HepG2 (cell line): ENCODE results near the gene OR1F1. TPM values are rescaled to one million over a fixed set of nuclear protein-coding genes. Genes with fewer than 3 reads are reported as not detected.

Experiments used
- E2F5 ChIP-seq: sonication (generic); formaldehyde crosslinking; conservative IDR thresholded peaks from 2 replicates; pipeline ENCODE4 v1.4.0; 2020; ENCODE audit warnings: missing genetic modification reagents
- KDM3A ChIP-seq: IDR thresholded peaks from 2 replicates; pipeline ENCODE4 v1.6.1; 2018; ENCODE audit warnings: low read depth, missing compliant biosample characterization
- RFX5 ChIP-seq: IDR thresholded peaks from 2 replicates; pipeline ENCODE4 v1.6.1; 2011; ENCODE audit warnings: low read depth, low read length, improper control_type of control experiment
- SETDB1 ChIP-seq: sonication (generic); formaldehyde crosslinking; IDR thresholded peaks from 2 replicates; pipeline ENCODE4 v1.5.1; 2020; ENCODE audit warnings: missing genetic modification reagents, mild to moderate bottlenecking, borderline replicate concordance
- SRY ChIP-seq: sonication (generic); formaldehyde crosslinking; IDR thresholded peaks from 2 replicates; pipeline ENCODE4 v1.8.0; 2022; ENCODE audit warnings: mild to moderate bottlenecking, missing genetic modification reagents
- TRAFD1 ChIP-seq: sonication (generic); formaldehyde crosslinking; IDR thresholded peaks from 2 replicates; pipeline ENCODE4 v1.5.1; 2020; ENCODE audit warnings: missing genetic modification reagents, mild to moderate bottlenecking, borderline replicate concordance
- XRCC5 ChIP-seq: fragments of 200-400 bp; formaldehyde crosslinking; optimal IDR thresholded peaks from 2 replicates; pipeline ENCODE3; 2017; ENCODE audit warnings: mild to moderate bottlenecking, low read length
- ZNF264 ChIP-seq: sonication (generic); formaldehyde crosslinking; IDR thresholded peaks from 2 replicates; pipeline ENCODE4 v1.4.0; 2020; ENCODE audit warnings: missing genetic modification reagents
- ZNF280D ChIP-seq: sonication (generic); formaldehyde crosslinking; IDR thresholded peaks from 2 replicates; pipeline ENCODE4 v1.5.1; 2020; ENCODE audit warnings: mild to moderate bottlenecking, missing genetic modification reagents
- ZNF34 ChIP-seq: sonication (generic); formaldehyde crosslinking; IDR thresholded peaks from 2 replicates; pipeline ENCODE4 v1.4.0; 2020; ENCODE audit warnings: mild to moderate bottlenecking, missing genetic modification reagents, borderline replicate concordance
- ZNF7 ChIP-seq: IDR thresholded peaks from 2 replicates; pipeline ENCODE4 v1.6.1; 2016; ENCODE audit warnings: missing biosample characterization, missing genetic modification reagents
- ZSCAN9 ChIP-seq: IDR thresholded peaks from 2 replicates; pipeline ENCODE4 v1.6.1; 2016; ENCODE audit warnings: borderline replicate concordance
- polyA plus RNA-seq, 8 experiments: library from polyadenylated mRNA; depleted of rRNA in 3 of 8; stranded (reverse) in 7 of 8; unstranded in 1 of 8; fragments of >200 nt; fragmentation: Illumina TruSeq in 4 of 8; extraction: Trizol in 4 of 8; gene quantifications; 2 replicates each; pipeline versions ENCODE4 v1.2.1 to v1.2.3, GENCODE V29; 2011 to 2016; ENCODE audit warnings: low read depth in 4 of 8, missing spikeins in 1 of 8, mixed read lengths in 1 of 8; ENCODE audit not compliant: insufficient read depth in 1 of 8
- total RNA-seq, 5 experiments: library from RNA; depleted of rRNA; stranded (reverse); fragments of >200 nt; fragmentation: Illumina TruSeq; extraction: Trizol; gene quantifications; 2 replicates each; pipeline ENCODE4 v1.2.3, GENCODE V29; 2016; ENCODE audit warnings: low read depth in 1 of 5
- TF ChIP-seq, protein P1 (sequence below): sonication (generic); formaldehyde crosslinking; IDR thresholded peaks from 2 replicates; pipeline ENCODE4 v1.8.1; 2023; ENCODE audit warnings: mild to moderate bottlenecking, moderate library complexity, missing genetic modification reagents
- TF ChIP-seq, protein P2 (sequence below): sonication (generic); formaldehyde crosslinking; IDR thresholded peaks from 2 replicates; pipeline ENCODE4 v1.4.0; 2020; ENCODE audit warnings: missing genetic modification reagents
- TF ChIP-seq, protein P3 (sequence below): sonication (generic); formaldehyde crosslinking; IDR thresholded peaks from 2 replicates; pipeline ENCODE4 v1.8.0; 2022; ENCODE audit warnings: missing genetic modification reagents, mild to moderate bottlenecking, borderline replicate concordance
- TF ChIP-seq, protein P4 (sequence below): sonication (generic); formaldehyde crosslinking; IDR thresholded peaks from 2 replicates; pipeline ENCODE4 v1.9.0; 2022; ENCODE audit warnings: missing genetic modification reagents, mild to moderate bottlenecking, borderline replicate concordance

The OR1F1 gene
- total and polyA plus RNA-seq, 2 of the 13 experiments (the other 11 are each of a cell fraction or from before 2014, with no cell fraction given) = 0.90 TPM; not detected in 1

- TF ChIP-seq KDM3A (CRISPR knock-in tag) (0 out of 2 replicates have a peak, but pooled peaks have one; percentile 27), ZNF34 (CRISPR knock-in tag) (0 out of 2 replicates have a peak, but pooled peaks have one; percentile 34), ZNF264 (CRISPR knock-in tag) (no peak; the same call in 1 of the 2 replicates), SETDB1 (CRISPR knock-in tag) (no peak), RFX5 (no peak), ZNF280D (no peak), SRY (CRISPR knock-in tag) (no peak), XRCC5 (peak; percentile 46), TRAFD1 (CRISPR knock-in tag) (no peak), E2F5 (CRISPR knock-in tag) (0 out of 2 replicates have a peak, but pooled peaks have one; percentile 31), ZSCAN9 (CRISPR knock-in tag) (no peak), ZNF7 (no peak)
- TF ChIP-seq, protein P1, sequence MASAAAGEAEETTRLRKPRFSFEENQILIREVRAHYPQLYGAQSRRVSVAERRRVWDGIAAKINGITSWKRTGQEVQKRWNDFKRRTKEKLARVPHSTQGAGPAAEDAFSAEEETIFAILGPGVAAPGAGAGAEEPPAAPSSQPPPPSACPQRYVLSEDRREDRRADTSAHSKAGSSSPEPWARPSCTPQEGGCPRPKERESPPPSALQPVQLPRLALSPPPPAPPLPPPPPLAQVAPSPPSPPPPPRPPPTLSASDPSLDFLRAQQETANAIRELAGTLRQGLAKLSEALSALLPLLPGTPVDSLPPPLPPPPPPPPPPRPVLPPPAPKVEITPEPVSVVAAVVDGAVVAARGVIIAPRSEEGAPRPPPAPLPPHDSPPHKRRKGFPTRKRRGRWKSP (CRISPR knock-in tag) = 0 out of 2 replicates have a peak, but pooled peaks have one; percentile 39
- TF ChIP-seq, protein P2, sequence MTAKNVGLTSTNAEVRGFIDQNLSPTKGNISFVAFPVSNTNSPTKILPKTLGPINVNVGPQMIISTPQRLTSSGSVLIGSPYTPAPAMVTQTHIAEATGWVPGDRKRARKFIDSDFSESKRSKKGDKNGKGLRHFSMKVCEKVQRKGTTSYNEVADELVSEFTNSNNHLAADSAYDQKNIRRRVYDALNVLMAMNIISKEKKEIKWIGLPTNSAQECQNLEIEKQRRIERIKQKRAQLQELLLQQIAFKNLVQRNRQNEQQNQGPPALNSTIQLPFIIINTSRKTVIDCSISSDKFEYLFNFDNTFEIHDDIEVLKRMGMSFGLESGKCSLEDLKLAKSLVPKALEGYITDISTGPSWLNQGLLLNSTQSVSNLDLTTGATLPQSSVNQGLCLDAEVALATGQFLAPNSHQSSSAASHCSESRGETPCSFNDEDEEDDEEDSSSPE = peak; percentile 16; the same call in 1 of the 2 replicates
- TF ChIP-seq, protein P3, sequence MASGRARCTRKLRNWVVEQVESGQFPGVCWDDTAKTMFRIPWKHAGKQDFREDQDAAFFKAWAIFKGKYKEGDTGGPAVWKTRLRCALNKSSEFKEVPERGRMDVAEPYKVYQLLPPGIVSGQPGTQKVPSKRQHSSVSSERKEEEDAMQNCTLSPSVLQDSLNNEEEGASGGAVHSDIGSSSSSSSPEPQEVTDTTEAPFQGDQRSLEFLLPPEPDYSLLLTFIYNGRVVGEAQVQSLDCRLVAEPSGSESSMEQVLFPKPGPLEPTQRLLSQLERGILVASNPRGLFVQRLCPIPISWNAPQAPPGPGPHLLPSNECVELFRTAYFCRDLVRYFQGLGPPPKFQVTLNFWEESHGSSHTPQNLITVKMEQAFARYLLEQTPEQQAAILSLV (CRISPR knock-in tag) = no peak
- TF ChIP-seq, protein P4, sequence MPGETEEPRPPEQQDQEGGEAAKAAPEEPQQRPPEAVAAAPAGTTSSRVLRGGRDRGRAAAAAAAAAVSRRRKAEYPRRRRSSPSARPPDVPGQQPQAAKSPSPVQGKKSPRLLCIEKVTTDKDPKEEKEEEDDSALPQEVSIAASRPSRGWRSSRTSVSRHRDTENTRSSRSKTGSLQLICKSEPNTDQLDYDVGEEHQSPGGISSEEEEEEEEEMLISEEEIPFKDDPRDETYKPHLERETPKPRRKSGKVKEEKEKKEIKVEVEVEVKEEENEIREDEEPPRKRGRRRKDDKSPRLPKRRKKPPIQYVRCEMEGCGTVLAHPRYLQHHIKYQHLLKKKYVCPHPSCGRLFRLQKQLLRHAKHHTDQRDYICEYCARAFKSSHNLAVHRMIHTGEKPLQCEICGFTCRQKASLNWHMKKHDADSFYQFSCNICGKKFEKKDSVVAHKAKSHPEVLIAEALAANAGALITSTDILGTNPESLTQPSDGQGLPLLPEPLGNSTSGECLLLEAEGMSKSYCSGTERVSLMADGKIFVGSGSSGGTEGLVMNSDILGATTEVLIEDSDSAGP (CRISPR knock-in tag) = no peak; the same call in 1 of the 2 replicates
Measured at GRCh38 chr16:3158510-3159314, 29.3 kb upstream of the OR1F1 start (continued).
